SK-MEL-5 (cell line): ENCODE results near the gene HEATR5A. TPM values are rescaled to one million over a fixed set of nuclear protein-coding genes. Genes with fewer than 3 reads are reported as not detected.

Experiments used
- DNase-seq: peaks from one replicate; pipeline ENCODE4 v3.0.0-alpha.2; 2016; ENCODE audit warnings: low read depth, low spot score
- in situ Hi-C: cut with HindIII; loops from 2 replicates; pipeline ENCODE4 v1.10.0; 2016; ENCODE audit warnings: low sequenced_read_pairs, high pct_unique_total_duplicates, low pct_unique_long_range_greater_than_20kb
- total RNA-seq: library from RNA; depleted of rRNA; stranded (reverse); fragments of >200 nt; shearing (Covaris generic); gene quantifications from 2 replicates; pipeline ENCODE4 v1.2.3, GENCODE V29; 2014

Gene HEATR5A
- total RNA-seq, 1 experiment from 2014 or later, result 41.7 TPM

DNA sequence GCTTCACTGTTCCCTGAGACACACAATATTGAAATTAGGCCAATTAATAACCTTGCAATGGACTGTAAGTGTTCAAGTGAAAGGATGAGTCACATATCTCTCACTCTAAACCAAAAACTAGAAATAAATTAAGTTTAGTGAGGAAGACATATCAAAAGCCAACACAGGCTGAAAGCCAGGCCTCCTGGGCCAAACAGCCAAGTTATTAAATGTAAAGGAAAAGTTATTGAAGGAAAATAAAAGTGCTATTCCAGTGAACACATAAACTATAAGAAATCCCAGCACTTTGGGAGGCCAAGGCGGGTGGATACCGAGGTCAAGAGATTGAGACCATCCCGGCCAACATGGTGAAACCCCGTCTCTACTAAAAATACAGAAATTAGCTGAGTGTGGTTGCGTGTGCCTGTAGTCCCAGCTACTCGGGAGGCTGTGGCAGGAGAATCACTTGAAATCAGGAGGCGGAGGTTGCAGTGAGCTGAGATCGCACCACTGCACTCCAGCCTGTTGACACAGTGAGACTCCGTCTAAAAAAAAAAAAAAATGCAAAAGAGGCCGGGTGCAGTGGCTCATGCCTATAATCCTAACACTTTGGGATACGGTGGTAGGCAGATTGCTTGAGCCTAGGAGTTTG lies 10.4 kb upstream of the HEATR5A start:
- DNase-seq, result no peak
- in situ Hi-C loops, result no loop called here

- in situ Hi-C loops, result no loop called here
- DNase-seq, result no peak
Observed at GRCh38 chr14:31429791-31430190, 9.4 kb upstream of the HEATR5A start.

DNA sequence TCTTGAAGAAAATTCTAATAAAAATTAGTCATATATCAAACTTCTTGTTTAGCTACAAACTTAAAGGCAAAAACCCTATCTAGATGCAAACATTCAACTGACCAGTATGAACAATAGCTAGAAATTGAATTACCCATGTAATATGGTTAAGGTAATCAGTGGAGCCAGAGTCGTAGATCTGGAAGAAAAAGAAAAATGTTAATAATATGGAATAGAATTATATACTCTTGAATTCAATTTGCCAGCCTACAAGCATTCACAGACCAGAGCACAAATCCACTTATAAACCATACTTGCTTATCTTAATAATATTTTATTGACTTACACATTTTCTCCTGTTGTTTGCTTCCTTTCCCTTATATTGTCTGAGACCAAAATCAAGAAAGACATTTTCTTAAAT lies 7.7 kb upstream of the HEATR5A start:
- in situ Hi-C loops, result no loop called here
- no peak for DNase-seq

GRCh38 chr14:31426663-31427062 lies 6.3 kb upstream of the HEATR5A start:
- no peak for DNase-seq
- in situ Hi-C loops, result no loop called here

- DNase-seq, result no peak
- in situ Hi-C loops, result no loop called here
Observed at GRCh38 chr14:31425905-31426304, 5.6 kb upstream of the HEATR5A start.

DNA sequence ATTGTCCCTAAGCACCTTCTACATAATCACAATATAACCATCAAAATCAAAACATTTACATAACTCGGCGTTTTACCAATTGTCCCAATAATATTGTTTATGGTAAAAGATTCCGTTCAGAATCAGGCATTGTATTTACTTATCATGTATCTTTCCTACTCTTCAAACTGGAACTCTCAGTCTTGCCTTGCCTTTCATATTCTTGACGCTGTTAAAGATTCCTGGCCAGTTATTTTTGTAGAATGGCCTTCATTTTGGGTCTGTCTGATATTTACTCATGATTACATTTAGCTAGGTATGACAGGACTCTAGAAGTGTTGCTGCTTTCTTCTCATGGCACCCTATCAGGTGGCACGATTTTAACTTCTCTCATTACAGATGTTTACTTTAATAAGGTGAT lies 850 bp upstream of the HEATR5A start:
- in situ Hi-C loops, result no loop called here

GRCh38 chr14:31419967-31420318 lies 407 bp downstream of the HEATR5A start:
- in situ Hi-C loops, result no loop called here
- peak; percentile 25 for DNase-seq

More for the DNA sequence above, 850 bp upstream of the HEATR5A start:
- peak; percentile 4 for DNase-seq

GRCh38 chr14:31419179-31419966 lies 977 bp downstream of the HEATR5A start:
- in situ Hi-C loops, result no loop called here
- DNase-seq, result no peak

- DNase-seq, result no peak
- in situ Hi-C loops, result no loop called here
Observed at GRCh38 chr14:31418440-31418839, 1.9 kb downstream of the HEATR5A start.

- peak; percentile 60 for DNase-seq
- in situ Hi-C loops, result no loop called here
Observed at GRCh38 chr14:31414190-31414833, 6.0 kb downstream of the HEATR5A start.

DNA sequence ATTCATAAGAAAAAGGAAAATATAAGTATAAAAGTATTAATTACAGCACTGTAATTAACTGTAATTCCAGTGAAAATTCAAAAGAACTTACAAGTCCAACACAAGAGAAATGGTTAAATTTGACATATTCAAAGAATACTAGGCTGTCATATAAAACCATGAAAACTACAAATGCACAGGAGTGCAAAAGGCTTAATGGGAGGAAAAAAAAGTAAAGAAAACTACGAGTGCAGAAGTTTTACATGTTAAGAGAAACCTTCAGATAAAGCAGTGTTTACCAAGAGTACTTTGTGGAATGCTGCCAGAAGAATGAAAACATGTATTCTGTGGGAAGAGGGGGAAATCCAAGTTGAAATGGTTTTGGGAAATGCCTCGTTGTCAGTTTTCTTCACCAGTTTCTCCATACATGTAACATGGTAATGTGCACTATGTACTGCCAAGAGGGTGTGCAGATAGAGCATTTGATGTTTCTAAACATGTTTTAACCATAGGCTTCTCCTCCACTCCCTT lies 9.1 kb downstream of the HEATR5A start:
- no peak for DNase-seq
- in situ Hi-C loops, result no loop called here

GRCh38 chr14:31410048-31410650 lies 10.2 kb downstream of the HEATR5A start:
- in situ Hi-C loops, result no loop called here
- no peak for DNase-seq

GRCh38 chr14:31408421-31408820 lies 11.9 kb downstream of the HEATR5A start:
- DNase-seq, result no peak
- in situ Hi-C loops, result no loop called here

DNA sequence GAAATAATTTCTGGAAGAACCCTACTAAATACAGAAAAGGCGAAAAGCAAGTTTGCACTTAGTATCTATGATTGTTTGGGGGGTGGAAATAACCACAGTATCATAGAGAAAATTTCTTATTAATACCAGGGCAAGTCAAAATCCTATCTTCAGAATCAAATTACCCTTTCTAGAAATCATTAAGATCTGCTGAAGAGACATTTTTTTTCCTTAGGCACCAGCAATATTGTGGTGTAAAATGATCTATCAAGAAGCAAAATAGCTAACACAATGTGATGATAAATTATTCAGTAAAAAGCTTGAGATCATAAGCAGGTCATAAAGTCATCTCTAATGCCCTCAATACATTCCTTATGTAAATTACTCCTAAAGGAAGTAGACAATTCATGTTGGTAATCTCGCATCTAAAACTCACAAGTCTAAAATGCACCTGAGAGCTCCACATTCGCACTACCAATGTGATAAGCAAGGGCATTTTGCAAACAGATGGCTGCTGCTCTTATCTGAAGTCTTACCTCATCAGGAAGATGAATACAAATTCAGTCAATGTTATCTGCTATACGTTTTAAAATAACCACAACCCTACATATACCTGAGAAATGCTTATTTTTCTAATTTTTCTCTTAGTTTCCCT lies 14.6 kb downstream of the HEATR5A start:
- in situ Hi-C loops, result no loop called here
- no peak for DNase-seq

GRCh38 chr14:31405106-31405505 lies 15.2 kb downstream of the HEATR5A start:
- in situ Hi-C loops, result no loop called here
- DNase-seq, result no peak

DNA sequence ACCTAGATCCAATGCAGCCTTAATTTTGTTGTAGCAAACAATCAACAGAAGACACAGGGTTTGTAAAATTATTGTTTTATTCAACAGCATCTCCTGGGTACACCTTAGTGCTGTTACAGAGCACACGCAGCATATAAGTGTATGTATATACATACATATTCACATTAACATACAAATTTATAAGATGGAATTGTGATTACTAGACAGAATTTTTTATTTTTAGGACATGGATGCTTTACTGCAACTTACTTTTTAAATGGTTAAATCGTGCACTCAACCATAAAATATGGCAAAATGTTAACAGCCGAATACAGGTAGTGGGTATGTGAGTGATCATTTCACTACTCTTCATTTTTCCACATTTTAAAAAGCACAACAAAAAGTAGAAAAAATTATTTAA lies 16.6 kb downstream of the HEATR5A start:
- in situ Hi-C loops, result no loop called here
- no peak for DNase-seq

DNA sequence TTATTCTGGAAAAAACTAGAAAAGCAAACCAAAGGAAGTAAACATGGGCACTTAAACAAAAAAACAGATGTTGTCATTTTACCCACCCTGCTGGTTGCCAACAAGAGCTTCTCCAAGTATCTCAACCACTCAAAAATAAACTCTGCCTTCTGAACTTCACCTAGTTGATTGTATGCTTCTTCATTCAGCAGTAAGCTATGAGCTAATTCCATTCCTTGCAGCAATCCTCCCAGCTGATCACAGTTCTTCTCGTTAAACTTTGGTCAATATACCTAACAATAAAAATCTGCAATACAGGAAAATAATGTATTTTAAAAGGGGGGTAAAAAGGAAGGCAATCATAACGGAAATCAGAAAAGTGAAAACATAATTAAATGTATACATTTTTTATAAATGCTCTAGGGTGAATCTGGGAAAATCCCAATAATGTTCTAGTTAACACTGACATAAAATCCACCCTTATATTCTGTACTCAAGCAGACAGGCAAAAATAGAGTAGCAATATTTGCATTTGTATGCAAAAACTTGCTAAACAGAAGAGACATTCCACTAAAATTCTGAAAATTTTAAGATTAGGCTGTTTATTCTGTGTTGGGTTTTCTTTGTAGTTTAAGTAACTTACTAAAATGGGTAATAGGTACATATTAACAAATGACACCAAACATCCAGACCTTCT lies 17.4 kb downstream of the HEATR5A start:
- DNase-seq, result no peak
- in situ Hi-C loops, result no loop called here
